ENCODE results near the gene CSRNP2.
A peak's percentile ranks its signal among the peaks of the same experiment; 100 is the strongest.

Gene CSRNP2

DNA sequence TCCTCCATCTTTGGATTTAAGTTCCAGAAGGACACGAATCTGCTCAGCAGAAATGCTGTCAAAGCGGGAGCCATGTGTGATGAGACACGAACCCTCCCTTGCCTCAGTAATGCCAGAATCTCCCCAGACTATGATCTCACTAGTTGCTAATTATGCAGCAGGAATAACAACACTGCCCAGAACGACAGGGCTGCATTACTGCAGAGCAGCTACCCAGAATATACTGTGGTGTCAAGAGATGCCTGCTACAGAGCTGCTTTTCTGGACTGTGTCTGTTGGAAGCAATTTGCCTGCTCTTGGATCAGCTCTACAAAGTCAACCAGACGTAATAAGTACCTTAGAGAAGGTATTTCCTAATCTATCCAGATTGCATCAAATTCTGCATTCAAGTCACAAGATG is 5.5 kb downstream of the CSRNP2 start:
- DNase-seq (ENCODE audit: low read depth), result peak; percentile 36
- TF ChIP-seq, protein P1, sequence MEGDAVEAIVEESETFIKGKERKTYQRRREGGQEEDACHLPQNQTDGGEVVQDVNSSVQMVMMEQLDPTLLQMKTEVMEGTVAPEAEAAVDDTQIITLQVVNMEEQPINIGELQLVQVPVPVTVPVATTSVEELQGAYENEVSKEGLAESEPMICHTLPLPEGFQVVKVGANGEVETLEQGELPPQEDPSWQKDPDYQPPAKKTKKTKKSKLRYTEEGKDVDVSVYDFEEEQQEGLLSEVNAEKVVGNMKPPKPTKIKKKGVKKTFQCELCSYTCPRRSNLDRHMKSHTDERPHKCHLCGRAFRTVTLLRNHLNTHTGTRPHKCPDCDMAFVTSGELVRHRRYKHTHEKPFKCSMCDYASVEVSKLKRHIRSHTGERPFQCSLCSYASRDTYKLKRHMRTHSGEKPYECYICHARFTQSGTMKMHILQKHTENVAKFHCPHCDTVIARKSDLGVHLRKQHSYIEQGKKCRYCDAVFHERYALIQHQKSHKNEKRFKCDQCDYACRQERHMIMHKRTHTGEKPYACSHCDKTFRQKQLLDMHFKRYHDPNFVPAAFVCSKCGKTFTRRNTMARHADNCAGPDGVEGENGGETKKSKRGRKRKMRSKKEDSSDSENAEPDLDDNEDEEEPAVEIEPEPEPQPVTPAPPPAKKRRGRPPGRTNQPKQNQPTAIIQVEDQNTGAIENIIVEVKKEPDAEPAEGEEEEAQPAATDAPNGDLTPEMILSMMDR (conservative IDR thresholded peaks at IDR 0.05; ENCODE audit: low read length), result no peak
- H3K4me3 ChIP-seq (ENCODE audit: low read length), result no peak overlapping the region

DNA sequence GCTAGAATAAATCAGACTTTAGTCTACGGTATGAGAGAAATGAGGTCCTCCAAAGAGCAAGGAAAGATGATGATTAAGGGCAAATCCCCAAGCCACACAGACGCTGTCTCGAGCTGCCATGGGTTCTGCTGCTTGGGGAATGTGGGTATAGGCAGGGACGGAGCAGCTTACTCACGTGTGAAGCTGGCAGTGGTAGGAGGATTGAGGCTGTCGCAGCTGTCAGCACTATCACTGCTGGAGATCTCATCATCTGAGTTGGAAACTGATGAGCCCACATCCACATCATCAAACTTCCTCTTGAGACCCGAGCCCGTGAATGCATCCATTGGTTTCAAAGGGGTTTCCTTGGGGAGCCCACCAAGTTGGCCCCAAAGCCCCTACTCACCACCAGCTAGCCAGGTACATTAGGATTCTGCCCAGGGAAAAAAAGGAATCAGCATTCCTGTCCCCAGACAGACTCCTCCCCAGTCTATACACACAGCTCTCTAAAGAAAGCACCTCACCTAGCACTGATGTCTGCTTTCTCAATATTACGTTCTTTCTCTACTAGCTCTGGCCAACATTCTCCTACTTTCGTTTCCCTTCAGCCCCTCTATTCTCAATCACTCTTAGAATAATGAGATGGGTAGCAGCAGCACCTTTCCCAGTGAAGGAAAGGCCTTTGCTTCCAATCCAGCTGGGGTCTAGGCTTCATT is 7.0 kb downstream of the CSRNP2 start:
- H3K4me3 ChIP-seq (ENCODE audit: low read length), result no peak overlapping the region
- TF ChIP-seq, protein P1 (conservative IDR thresholded peaks at IDR 0.05; ENCODE audit: low read length), result no peak
- DNase-seq (ENCODE audit: low read depth), result no peak

DNA sequence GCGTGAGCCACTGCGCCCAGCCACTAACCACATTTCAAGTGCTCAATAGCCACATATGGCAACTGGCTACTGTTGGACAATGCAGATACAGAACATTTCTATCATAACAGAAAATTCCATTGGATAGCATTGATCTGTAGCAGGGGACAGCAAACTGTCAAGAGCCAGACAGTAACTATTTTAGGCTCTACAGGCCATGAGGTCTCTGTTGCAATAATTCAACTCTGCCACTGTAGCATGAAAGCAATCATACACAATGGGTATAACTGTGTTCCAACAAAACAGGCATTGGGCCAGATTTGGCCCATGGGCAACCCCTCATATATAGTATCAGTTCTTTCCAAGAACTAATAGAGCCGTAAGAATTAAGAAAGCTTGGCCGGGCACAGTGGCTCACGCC is 8.0 kb downstream of the CSRNP2 start:
- TF ChIP-seq, protein P1 (conservative IDR thresholded peaks at IDR 0.05; ENCODE audit: low read length), result no peak
- H3K4me3 ChIP-seq (ENCODE audit: low read length), result no peak overlapping the region
- no peak for DNase-seq (ENCODE audit: low read depth)

DNA sequence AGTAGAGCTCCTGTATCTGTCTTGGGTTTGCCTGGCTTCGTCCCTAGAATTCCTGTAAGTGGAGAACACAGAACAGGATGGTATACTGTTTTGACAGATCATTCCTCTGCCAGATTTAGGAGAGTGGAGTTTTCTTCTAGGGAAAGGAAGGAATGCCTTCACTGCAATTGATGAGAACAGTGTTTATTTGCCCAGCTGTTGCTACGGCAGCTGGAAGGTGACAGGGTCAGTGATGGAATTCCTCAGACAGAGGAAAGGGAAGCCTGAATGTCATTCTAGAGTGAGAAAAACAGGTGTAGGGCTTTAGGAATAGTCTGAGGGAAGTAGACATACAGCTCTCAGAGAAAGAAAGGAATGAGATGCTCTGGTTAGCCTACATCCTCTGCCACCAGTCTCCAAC is 11.7 kb downstream of the CSRNP2 start:
- TF ChIP-seq, protein P1 (conservative IDR thresholded peaks at IDR 0.05; ENCODE audit: low read length), result no peak
- no peak overlapping the region for H3K4me3 ChIP-seq (ENCODE audit: low read length)
- no peak for DNase-seq (ENCODE audit: low read depth)

DNA sequence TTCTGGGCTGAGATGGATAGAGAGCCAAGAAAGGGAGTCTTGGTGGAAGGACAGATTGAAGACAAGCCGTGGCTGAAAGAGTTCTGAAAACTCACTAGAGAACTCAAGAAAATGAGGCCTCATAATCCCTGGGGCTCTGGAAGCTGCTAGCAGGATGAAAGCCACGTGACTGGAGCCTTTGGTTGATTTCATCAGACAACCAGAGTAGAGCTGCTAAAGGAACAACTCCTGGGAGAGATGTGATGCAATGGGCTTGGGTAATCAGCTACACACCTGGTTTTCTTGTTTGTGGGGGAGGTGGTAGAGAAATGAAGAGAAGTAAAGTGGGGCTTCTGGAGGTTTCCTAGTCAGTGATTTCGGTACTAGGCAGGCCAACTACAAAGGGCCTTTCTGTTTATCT is 13.4 kb downstream of the CSRNP2 start:
- H3K4me3 ChIP-seq (ENCODE audit: low read length), result no peak overlapping the region
- TF ChIP-seq, protein P1 (conservative IDR thresholded peaks at IDR 0.05; ENCODE audit: low read length), result no peak
- peak; percentile 46 for DNase-seq (ENCODE audit: low read depth)

DNA sequence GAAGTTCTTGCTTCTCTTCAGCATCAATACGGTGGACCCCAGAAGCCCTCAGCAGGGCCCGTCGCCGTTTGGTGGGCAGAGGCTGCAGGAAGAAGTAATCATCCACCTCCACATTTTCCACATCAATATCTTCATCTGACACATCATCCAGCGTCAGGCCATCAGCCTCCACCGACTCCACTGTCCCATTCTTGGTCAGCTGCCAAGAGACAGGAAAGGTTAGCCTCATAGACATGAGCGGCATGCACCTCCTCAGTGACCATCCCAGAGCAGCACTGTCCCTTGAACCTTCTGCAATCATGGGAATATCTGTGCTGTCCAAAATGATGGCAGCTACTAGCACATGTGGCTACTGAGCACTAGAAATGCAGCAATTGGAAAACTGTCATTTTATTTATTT is 15.6 kb downstream of the CSRNP2 start:
- H3K4me3 ChIP-seq (ENCODE audit: low read length), result no peak overlapping the region
- TF ChIP-seq, protein P1 (conservative IDR thresholded peaks at IDR 0.05; ENCODE audit: low read length), result no peak
- DNase-seq (ENCODE audit: low read depth), result no peak

DNA sequence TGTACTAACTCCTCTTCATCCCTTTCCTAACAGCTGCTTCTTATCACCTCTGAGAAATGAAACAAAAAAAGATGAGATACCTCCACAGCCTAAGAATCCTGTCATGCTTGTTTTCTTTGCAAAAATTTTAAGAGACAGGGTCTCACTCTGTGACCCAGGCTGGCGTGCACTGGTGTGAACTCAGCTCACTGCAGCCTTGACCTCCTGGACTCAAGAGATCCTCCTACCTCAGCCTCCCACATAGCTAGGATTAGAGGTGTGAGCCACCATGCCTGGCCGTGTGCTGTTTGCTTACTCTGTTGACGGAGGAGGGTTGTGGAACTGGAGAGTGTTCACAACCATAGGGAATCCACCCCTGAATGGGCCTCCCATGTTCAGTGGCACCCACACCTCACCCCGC is 16.2 kb downstream of the CSRNP2 start:
- H3K4me3 ChIP-seq (ENCODE audit: low read length), result no peak overlapping the region
- DNase-seq (ENCODE audit: low read depth), result no peak
- TF ChIP-seq, protein P1 (conservative IDR thresholded peaks at IDR 0.05; ENCODE audit: low read length), result no peak

All from AG10803 (cell line).